Measurements from ENCODE around the gene FHAD1. TPM values are rescaled to one million over a fixed set of nuclear protein-coding genes. Genes with fewer than 3 reads are reported as not detected.

FHAD1 gene
- total RNA-seq, 1 experiment from 2014 or later = 1.9 TPM

DNA sequence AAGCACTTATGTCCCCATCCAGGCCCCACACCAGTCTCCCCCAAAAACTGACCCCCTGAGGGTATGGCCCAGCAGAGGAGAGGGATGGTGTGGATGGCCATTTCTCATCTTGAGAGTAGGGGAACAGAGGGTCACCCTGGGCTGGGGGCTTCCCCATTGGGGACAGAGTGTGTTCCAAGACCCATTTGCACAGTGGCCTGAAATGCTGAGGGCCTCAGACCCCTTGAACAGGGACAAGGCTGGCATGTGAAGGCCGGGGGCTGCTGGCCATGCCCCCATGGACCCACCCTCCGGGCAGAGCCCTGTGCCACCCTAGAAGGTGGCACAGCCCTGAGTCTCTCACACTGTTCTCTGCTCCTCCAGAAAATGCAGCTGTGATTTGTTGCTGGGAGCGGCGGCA, 199.2 kb downstream of the FHAD1 start:
- H4K91ac ChIP-seq (ENCODE audit: insufficient read length, low read depth, low read length) = no peak overlapping the region
- no peak overlapping the region for H2BK15ac ChIP-seq (ENCODE audit: low read depth, low read length)
- no peaks in the 10 kb centered on the region for H3K4me1 ChIP-seq (ENCODE audit: insufficient read depth, low read length)
- no peak overlapping the region for H2AK5ac ChIP-seq (ENCODE audit: insufficient read length, low read length)
- H2BK20ac ChIP-seq (ENCODE audit: low read depth, low read length, poor library complexity, severe bottlenecking) = no peak overlapping the region
- H3K27ac ChIP-seq (ENCODE audit: insufficient read length, low read depth, low read length) = no peak overlapping the region
- Mint-ChIP-seq H3K27me3 (ENCODE audit: low read depth) (peaks cover 7% of the 10 kb centered on the region), H3K36me3 (ENCODE audit: insufficient read depth in 1 of 3, low read depth in 3 of 3) (no peaks in the 10 kb centered on the region; a peak in 1 of 7 replicates), H3K27ac (peak overlapping the region in 1 of 3 experiments; percentile 79; a peak in 1 of 7 replicates), H3K9me3 (peaks cover 0 to 6% of the 10 kb centered on the region in 2 experiments; a peak in 3 of 5 replicates), H3K4me1 (no peaks in the 10 kb centered on the region), H3K4me3 (no peak overlapping the region)
- no peak overlapping the region for H4K5ac ChIP-seq (ENCODE audit: insufficient read length, low read depth, low read length)
- H2BK120ac ChIP-seq (ENCODE audit: low read depth, low read length, poor library complexity, severe bottlenecking) = no peak overlapping the region
- no peak overlapping the region for H3K23ac ChIP-seq (ENCODE audit: insufficient read length, low read depth, low read length)
- no peaks in the 10 kb centered on the region for H4K20me1 ChIP-seq (ENCODE audit: control insufficient read depth, insufficient read depth, insufficient read length)
- H3K79me1 ChIP-seq (ENCODE audit: insufficient read depth, low read depth, low read length, poor library complexity, severe bottlenecking) = no peaks in the 10 kb centered on the region
- no peaks in the 10 kb centered on the region for H3K9me3 ChIP-seq (ENCODE audit: control insufficient read depth, low read depth, low read length)
- DNase-seq = no peak
- H3K9ac ChIP-seq (ENCODE audit: extremely low read depth, insufficient read length, low read length) = no peak overlapping the region
- H3K18ac ChIP-seq (ENCODE audit: insufficient read length, low read depth, low read length) = no peak overlapping the region
- H3K23me2 ChIP-seq (ENCODE audit: insufficient read length, low read depth, low read length, poor library complexity, severe bottlenecking) = no peaks in the 10 kb centered on the region
- TF ChIP-seq, protein P1, sequence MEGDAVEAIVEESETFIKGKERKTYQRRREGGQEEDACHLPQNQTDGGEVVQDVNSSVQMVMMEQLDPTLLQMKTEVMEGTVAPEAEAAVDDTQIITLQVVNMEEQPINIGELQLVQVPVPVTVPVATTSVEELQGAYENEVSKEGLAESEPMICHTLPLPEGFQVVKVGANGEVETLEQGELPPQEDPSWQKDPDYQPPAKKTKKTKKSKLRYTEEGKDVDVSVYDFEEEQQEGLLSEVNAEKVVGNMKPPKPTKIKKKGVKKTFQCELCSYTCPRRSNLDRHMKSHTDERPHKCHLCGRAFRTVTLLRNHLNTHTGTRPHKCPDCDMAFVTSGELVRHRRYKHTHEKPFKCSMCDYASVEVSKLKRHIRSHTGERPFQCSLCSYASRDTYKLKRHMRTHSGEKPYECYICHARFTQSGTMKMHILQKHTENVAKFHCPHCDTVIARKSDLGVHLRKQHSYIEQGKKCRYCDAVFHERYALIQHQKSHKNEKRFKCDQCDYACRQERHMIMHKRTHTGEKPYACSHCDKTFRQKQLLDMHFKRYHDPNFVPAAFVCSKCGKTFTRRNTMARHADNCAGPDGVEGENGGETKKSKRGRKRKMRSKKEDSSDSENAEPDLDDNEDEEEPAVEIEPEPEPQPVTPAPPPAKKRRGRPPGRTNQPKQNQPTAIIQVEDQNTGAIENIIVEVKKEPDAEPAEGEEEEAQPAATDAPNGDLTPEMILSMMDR (conservative IDR thresholded peaks at IDR 0.05) = no peak
- no peak overlapping the region for H3T11ph ChIP-seq (ENCODE audit: low read length)
- H3K79me2 ChIP-seq (ENCODE audit: insufficient read depth, low read length) = no peaks in the 10 kb centered on the region
- H3K4me2 ChIP-seq (ENCODE audit: insufficient read depth, insufficient read length, low read length) = no peak overlapping the region
- no peak overlapping the region for H2AFZ ChIP-seq (ENCODE audit: low read length)
- no CpG with 5 or more reads among the region's 4 CpGs for WGBS (ENCODE audit: extremely low coverage, insufficient read length, low lambda C conversion rate)
- no peak overlapping the region for H3K4ac ChIP-seq (ENCODE audit: low read depth, low read length)
- no peak overlapping the region for H3K14ac ChIP-seq (ENCODE audit: insufficient read depth, low read length)
- no peak overlapping the region for H2BK5ac ChIP-seq (ENCODE audit: insufficient read length, low read length)
- H3K56ac ChIP-seq (ENCODE audit: insufficient read length, low read depth, low read length) = no peak overlapping the region
- no peak overlapping the region for H2BK12ac ChIP-seq (ENCODE audit: insufficient read length, low read depth, low read length)
- H4K8ac ChIP-seq (replicated peaks; ENCODE audit: insufficient read length, low read depth, low read length) = no peak overlapping the region
- H3K27me3 ChIP-seq (ENCODE audit: insufficient read depth, low read length) = no peaks in the 10 kb centered on the region

Other genes starting within 250 kb of the FHAD1 start
- gene TMEM51, start 93.5 kb upstream of the FHAD1 start, total RNA-seq (2021) = 4.6 and 4.8 TPM in 2 replicates
- gene EFHD2, start 162.7 kb downstream of the FHAD1 start, total RNA-seq (2021) = 16.5 and 16.6 TPM in 2 replicates
- not detected in 2 replicates for gene CTRC, start 191.2 kb downstream of the FHAD1 start, total RNA-seq (2021)
- not detected in 2 replicates for gene CELA2A, start 209.5 kb downstream of the FHAD1 start, total RNA-seq (2021)
- not detected in 2 replicates for gene CELA2B, start 228.9 kb downstream of the FHAD1 start, total RNA-seq (2021)